HG03064 (cell line): ENCODE measurements around the gene PARD3.

ENCODE experiments used
- ATAC-seq: cut with Tn5 transposase; IDR thresholded peaks from one replicate; pipeline ENCODE4 v1.9.1; 2021; ENCODE audit warnings: low read depth; ENCODE audit not compliant: unreplicated experiment

The PARD3 gene

GRCh38 chr10:34135515-34135914 is 679.6 kb downstream of the PARD3 start:
- no peak for ATAC-seq

DNA sequence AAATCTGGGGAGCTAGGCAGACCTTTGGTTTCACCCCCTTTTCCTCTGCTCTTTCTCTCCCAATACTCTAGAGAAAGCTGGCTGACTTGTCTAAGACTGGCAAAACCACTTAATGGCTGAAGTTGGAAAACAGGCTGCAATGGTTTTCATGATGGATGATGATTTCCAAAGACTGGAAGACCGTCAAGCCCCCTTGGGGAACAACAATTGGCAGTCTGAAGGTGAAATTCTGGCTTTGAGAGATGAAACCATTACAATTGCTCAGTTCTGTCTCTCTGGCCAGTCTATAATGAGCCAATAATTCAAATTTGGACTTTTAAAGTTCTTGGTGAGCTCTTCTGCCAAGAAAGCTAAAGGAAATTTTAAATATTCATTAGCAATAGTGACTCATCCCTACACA is 680.5 kb downstream of the PARD3 start:
- ATAC-seq = no peak

- ATAC-seq = no peak
Observed at GRCh38 chr10:34133406-34133805, 681.7 kb downstream of the PARD3 start.

DNA sequence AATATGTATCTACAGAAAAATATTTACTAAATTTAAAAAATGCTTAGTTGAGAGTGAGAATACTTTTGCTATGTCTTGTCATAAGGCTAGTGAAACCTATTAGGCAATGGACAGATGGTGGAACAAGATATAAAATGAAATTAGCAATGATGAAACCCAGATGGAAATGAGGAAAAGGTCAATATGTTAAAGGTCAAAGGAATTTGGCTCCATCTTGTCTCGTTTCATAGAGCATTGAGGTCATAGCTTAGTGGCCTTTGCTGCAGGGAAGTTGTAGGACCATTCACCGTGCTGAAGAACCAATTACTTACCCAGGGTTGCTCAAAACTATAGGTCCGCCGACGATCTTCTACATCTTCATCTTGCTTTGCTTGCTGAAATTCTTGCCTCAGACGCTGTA is 683.9 kb downstream of the PARD3 start:
- no peak for ATAC-seq

- no peak for ATAC-seq
Observed at GRCh38 chr10:34127676-34128075, 687.4 kb downstream of the PARD3 start.

DNA sequence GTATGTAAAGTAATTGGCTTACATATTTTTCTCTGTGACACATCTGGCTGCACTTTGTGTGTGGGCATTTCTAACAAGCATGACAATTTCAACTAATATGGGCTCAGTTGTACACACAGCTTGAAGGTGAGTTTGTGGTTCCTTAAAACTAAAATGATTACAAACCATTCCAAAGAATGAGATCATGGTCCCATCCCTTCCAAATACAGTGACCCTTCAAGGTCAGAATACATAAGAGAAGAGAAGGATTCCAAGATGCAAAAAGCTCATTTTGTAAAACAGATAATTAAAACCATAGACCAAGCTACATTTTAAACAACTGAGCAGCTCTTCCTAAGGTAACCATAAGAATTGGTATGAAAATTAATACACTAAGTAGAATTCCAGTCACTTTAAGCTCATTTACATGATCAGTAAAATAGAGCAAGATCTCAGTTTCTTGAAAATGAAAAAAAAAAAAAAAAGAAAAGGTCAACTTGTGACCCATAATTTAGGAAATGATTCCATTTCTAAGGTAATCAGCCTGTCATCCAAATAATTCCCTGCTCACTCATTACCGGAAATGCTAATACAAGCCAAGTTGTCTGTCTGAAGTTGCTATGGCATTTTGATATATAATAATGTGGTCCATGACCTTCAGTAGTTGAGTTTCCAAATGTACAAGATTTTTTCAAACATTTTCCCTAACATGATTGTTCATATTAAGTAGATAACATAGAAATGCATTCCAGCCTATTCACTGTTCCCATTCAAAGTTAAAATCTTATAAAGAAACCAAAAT is 688.5 kb downstream of the PARD3 start:
- no peak for ATAC-seq

- no peak for ATAC-seq
Observed at GRCh38 chr10:34125702-34126101, 689.4 kb downstream of the PARD3 start.

DNA sequence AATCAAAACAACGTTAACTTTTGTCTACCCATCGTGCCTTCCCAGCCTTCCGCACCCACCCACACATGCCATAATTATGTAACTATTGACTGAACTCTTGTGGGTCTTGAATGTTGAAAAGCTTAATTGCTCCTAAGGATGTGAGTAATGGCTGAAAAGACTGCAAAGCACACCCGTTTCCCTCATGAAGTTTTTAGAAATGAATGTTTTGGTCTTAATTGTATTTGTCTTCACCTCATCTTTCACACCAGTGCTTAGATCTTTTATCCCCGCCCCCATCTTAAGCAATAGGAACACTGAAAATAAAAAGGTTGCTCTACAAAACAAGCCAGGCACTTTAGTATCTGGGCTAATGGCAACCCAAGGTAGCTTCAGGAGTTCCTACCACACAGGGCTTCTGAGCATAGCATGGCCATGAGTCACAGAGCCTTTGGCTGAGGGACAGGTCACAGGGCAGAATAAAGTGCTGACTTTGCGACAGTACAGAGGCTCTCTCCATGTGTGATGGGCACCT is 690.5 kb downstream of the PARD3 start:
- ATAC-seq = no peak

- ATAC-seq = no peak
Observed at GRCh38 chr10:34121781-34122622, 693.1 kb downstream of the PARD3 start.

DNA sequence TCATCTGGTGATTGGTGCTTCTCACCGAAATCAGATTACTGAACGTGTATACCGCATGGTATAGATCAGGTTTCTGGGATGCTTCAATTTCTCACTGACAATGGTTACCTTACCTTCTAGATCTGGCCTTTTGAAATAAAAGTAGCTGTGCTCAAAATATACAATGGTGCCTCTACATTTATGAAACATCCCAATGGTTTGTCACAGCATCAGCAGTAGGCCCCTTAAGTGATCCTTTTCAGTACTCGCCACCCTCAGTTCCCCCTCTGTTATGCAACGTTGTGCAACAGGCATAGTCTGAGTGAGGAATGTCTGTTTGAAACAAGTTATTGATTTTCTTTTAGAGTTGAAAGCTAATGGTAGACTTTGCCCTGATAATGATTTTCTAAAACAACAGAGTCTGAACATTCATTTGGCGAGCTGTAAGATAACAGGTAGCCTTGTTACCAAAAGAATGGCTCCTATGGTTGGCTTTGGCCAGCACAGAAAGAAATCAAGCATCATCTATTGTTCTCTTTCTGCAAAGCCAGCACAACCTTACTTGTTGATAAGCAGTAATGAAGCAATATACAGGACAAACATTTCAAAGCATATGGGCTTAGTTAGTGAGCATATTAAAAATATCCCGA is 693.9 kb downstream of the PARD3 start:
- no peak for ATAC-seq

DNA sequence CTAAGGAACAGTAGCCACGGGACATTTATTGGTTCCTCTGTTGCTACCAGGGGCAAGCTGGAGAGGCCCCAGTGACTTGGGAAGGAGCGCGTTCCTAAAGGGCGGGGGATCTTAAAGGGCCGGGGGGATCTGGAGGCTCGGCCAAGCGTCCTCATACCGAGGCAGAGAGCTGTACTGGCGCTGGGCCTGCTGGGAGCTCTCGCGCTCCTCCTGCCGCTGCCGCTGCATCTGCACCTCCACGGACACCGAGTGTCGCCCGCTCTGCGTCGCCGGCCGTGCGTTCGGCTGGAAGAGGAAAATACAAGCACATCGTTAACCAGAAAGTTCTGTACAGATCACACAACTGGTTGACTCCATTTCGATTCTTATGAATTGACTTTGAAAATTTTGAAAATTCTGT is 695.6 kb downstream of the PARD3 start:
- no peak for ATAC-seq

DNA sequence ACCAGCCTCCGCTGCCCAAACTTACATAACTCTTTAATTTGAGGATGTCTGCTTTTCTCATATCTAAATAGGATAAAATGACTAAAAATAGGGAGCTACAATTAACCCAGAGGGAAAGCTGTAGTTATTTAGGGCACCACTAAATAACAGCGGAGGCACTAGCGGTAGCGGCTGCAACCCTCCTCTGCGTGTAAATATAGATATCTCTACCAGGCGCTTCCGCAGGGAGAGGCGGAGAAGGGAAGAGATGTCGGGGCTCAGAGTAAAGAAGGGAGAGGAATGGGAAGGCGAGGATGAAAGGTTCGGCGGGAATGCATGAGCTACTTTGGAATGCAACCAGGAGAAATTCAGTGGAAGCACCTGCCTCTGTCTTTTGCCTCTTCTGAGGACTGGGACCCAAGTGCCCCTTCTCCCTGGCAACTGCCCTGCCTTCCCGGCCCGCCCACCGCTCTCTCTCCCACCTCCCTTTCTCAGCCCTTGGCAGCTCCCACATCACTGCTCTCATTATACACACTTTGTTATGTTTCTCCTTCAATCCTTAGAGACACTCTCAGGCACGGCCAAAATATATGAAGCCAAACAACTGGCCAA is 698.3 kb downstream of the PARD3 start:
- ATAC-seq = no peak

DNA sequence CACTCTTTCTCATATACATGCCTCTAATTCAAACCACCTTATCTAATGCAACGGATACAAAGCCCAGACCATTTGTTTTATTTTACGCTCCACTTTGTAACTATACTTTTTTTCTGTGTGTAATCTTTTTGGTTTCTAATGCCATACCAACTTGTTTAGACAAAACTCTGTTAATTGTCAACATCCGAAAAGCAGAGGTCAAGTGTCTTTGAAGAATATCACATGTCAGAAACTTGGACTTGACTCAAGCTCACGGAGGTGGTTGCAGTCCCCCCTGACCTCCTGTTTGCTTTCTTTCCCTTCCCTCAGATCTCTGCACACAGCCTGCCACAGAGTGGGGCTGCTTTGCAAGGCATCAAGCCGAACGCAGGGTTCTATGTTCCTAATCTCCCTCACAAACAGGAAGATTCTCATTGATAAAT is 698.9 kb downstream of the PARD3 start:
- no peak for ATAC-seq

DNA sequence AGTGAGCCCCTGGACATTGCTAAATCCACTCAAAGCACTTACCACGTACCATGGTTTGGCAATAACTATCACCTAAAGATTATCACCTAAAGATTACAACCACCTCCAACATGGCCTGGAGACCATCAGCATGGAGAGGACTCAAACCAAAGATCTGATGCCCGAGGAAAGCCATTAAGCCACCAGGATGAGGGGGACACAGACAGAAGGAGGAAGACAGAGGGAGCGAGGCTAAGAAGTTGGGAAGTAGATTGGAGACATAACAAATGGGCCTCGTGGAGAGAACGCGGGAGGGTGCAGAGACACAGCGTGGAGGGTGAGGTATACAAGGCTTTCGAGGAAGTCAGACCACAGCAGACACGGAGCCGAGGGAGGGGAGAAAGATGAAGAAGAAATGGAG is 700.2 kb downstream of the PARD3 start:
- no peak for ATAC-seq

- no peak for ATAC-seq
Observed at GRCh38 chr10:34113504-34114225, 701.4 kb downstream of the PARD3 start.

DNA sequence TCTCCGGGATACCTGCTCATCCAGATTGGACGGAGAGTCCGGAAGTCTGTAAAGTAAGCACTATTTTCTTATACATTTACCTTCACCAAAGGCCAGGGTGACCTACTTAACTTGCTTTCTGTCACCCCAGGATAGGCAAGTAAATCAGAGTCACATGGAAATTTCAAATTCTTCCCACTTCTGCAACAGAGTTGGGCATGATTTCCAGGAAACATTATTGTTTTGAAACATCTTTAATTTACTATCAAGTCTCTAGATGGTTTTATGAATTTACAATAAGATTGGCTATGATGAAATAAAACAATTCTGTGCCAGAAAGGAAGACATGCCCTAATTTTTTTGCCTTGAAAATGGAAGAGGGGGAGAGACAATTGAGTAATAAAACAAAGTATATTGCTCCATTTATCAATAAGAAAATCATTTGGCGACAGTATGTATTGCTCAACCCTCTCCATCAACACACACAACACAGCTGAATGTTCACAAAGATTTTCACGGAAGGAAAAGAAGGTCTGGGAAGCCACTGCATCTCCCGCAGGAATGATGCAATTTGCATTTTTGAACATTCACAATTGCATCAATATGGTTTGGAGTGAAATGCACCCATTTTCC is 702.8 kb downstream of the PARD3 start:
- ATAC-seq = no peak

GRCh38 chr10:34111179-34111578 is 703.9 kb downstream of the PARD3 start:
- no peak for ATAC-seq

DNA sequence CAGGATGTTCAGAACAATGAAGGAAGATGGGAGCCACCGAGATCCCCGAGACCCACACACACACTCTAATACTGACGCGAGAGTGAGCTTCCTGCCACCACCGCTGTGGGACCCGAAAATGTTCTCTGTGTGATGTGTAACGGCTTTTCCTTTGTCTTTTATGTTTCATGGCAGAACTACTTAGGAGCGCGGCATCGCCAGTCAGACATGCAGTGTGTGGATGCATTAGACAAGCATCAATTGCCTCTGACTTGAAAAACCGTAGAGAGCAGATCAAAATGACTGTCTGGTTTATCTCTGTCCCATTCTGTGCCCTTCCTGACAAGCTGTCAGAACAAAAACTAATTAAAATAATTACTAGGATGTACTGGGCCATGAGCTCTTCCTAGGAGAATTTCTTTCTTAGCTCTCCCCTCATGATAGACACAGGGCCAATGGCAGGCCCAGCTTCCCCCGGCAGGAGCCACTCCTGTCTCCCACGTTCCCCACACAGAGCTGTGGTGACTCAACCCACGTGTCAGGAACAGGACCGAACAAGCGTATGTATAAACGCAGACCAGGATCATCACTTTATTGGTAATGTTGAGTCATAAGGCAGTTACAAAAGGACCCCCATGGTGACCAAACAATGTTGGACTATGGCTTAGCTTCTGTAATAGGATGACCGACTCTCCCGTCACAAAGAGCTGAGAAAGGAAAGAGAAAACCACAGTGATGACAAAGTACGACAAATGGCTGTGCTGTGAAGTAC is 705.0 kb downstream of the PARD3 start:
- ATAC-seq = no peak

DNA sequence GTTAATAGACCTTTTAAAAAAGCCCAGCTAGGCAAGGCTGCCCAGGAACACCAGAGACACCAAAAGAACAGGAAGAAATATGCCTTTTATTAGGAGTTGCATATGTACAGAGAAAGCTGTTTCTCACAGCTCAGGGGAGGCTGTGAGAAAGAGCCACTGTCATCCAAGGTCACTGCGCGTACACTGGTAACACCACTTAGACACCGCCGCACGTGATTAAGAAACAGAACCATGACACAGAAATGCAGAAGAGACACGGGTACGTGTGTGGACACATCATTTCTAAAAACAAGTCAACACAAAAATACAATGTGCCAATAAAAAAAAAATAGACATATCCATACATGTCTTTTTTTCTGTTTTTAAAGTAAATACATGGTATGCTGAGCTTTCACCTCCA is 705.6 kb downstream of the PARD3 start:
- no peak for ATAC-seq
